Endothelial cell of umbilical vein (primary cell): ENCODE results near the gene SEC61A1.

ENCODE experiments used
- EZH2 ChIP-seq: IDR thresholded peaks from 2 replicates; pipeline ENCODE4 v1.6.1; 2012; ENCODE audit warnings: borderline replicate concordance, low read depth, mild to moderate bottlenecking, moderate library complexity, low read length, inconsistent platforms; ENCODE audit not compliant: severe bottlenecking
- FOS ChIP-seq: IDR thresholded peaks from 2 replicates; pipeline ENCODE4 v1.6.1; 2011; ENCODE audit warnings: mild to moderate bottlenecking, low read length, moderate library complexity, borderline replicate concordance; ENCODE audit not compliant: insufficient read depth
- JUN ChIP-seq: IDR thresholded peaks from 2 replicates; pipeline ENCODE4 v1.6.1; 2011; ENCODE audit warnings: borderline replicate concordance, low read depth; ENCODE audit not compliant: insufficient read length, insufficient read depth
- MYC ChIP-seq: IDR thresholded peaks from one replicate; pipeline ENCODE4 v1.6.1; 2011; ENCODE audit warnings: mild to moderate bottlenecking, low read depth, low read length
- POLR2A ChIP-seq: IDR thresholded peaks from 2 replicates; pipeline ENCODE4 v1.6.1; 2012; ENCODE audit warnings: low read depth, mild to moderate bottlenecking, control low read depth, low read length
- POLR2AphosphoS5 ChIP-seq: IDR thresholded peaks from 2 replicates; pipeline ENCODE4 v1.6.1; 2012; ENCODE audit warnings: low read depth, mild to moderate bottlenecking, control low read depth, low read length, moderate library complexity; ENCODE audit not compliant: insufficient read depth
- TF ChIP-seq, protein P1 (sequence below), 2 donors: IDR thresholded peaks; 1 replicate in 1 of 2; 2 replicates in 1 of 2; pipeline ENCODE4 v1.5.1; 2011; ENCODE audit warnings: low read length in 2 of 2, mild to moderate bottlenecking in 2 of 2, moderate library complexity in 2 of 2, control low read depth in 1 of 2, inconsistent platforms in 1 of 2, low read depth in 1 of 2; ENCODE audit not compliant: insufficient read depth in 1 of 2; ENCODE audit errors: extremely low read depth in 1 of 2
- TF ChIP-seq, protein P2 (sequence below): IDR thresholded peaks from 2 replicates; pipeline ENCODE4 v1.6.1; 2011; ENCODE audit not compliant: insufficient read depth, insufficient read length

DNA sequence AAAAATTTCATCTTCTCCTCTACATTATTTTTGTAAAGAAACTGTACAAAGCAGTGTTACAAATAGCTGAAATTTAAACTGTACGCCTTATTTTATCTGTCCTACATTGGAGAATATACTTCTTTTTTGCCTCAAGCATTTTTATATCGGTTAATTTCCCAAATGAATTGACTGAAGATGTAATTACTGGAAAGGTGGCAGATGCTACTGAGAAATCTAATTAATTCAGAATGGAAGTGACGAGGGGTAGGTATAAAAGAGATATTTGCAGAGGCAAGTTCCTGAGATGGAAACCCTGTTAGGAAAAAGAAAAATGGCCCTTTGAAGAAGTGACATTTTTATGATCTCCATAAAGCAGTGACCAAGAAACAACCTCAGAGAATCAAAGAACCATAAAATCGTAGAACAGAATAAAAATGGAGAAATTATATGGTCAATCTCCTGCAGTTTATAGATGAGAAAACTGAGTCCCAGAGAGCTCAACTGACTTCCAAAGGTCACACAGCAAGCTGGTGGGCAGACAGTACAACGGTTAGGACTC is 51.0 kb downstream of the SEC61A1 start:
- TF ChIP-seq FOS, result no peak
- TF ChIP-seq, protein P1, sequence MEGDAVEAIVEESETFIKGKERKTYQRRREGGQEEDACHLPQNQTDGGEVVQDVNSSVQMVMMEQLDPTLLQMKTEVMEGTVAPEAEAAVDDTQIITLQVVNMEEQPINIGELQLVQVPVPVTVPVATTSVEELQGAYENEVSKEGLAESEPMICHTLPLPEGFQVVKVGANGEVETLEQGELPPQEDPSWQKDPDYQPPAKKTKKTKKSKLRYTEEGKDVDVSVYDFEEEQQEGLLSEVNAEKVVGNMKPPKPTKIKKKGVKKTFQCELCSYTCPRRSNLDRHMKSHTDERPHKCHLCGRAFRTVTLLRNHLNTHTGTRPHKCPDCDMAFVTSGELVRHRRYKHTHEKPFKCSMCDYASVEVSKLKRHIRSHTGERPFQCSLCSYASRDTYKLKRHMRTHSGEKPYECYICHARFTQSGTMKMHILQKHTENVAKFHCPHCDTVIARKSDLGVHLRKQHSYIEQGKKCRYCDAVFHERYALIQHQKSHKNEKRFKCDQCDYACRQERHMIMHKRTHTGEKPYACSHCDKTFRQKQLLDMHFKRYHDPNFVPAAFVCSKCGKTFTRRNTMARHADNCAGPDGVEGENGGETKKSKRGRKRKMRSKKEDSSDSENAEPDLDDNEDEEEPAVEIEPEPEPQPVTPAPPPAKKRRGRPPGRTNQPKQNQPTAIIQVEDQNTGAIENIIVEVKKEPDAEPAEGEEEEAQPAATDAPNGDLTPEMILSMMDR (IDR thresholded peaks at IDR 0.05; ENCODE audit: extremely low read depth in 1 of 2, insufficient read depth in 1 of 2, low read depth in 1 of 2, low read length in 2 of 2), result no peak
- TF ChIP-seq EZH2, result no peak
- no peak for TF ChIP-seq POLR2AphosphoS5
- TF ChIP-seq POLR2A, result no peak
- TF ChIP-seq, protein P2, sequence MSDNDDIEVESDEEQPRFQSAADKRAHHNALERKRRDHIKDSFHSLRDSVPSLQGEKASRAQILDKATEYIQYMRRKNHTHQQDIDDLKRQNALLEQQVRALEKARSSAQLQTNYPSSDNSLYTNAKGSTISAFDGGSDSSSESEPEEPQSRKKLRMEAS, result no peak
- no peak for TF ChIP-seq JUN
- no peak for TF ChIP-seq MYC
